ENCODE results near the gene C10orf71.

The C10orf71 gene

DNA sequence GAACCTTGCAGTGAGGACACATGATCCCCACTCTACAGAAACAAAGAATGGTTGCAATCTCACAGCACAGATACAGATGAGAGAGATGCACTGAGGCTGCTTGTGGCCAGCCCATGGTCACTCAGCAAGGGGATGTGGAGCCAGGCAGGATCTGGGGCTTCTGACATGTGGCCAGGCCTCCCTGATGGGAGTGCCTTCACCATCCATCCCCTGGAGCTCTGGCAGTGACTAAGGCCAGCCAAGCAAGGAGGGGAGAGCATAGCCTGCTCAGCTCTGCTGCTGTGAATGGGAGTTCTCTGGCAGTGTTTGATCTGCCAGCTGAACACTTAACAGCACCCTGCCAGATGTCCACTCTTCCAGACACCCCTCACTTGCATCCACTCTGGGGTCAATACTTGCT lies 19.8 kb downstream of the C10orf71 start:
- no peak for DNase-seq (ENCODE audit: low read depth)

DNA sequence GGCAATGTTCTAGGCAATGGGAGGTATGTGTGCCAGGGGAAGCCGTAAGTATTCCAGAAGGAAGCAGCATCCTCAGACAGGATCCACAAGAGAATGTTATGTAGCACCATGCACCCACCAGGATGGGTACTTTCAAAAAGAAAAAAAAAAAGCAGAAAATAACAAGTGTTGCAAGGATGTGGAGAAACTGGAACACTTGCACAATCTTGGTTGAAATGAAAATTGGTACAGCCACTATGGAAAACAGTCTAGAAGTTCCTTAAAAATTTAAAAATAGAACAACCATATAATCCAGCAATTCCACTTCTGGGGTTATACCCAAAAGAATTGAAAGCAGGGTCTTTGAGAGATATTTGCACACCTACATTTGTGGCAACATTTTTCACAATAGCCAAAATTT lies 20.2 kb downstream of the C10orf71 start:
- DNase-seq (ENCODE audit: low read depth), result no peak

DNA sequence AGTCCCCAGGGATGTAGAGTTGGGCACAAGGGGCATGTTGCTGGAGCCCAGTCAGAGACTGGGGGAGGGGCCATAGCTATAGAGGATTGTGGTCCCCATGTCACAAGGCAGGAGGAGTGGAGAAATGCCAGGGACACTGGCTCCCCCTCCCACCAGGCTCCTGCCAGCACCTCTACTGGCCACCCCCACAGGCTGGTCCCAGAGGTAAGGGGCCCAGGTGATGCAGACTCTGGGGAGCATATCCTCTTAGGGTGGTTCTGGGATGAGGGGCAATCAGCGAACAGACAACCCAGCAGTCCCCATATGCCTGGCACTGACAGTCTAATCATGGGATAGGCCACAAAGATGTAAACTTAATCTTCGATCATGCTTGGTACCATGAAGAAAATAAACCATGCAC lies 21.2 kb downstream of the C10orf71 start:
- DNase-seq (ENCODE audit: low read depth), result no peak

DNA sequence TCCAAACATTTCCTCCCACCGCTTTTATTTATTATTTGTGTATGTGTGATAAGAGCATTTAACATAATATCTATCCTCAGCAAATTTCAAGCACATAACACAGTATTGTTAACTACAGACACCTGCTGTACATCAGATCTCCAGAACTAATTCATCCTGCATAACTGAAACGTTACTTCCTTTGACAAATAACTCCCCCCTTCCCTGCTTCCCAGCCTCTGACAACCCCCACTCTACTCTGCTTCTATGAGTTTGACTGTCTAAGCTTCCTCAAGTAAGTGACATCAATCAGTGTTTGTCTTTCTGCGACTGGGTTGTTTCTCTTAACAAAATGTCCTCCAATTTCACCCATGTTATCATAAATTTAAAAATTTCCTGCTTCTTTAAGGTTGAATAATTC lies 22.1 kb downstream of the C10orf71 start:
- no peak for DNase-seq (ENCODE audit: low read depth)

DNA sequence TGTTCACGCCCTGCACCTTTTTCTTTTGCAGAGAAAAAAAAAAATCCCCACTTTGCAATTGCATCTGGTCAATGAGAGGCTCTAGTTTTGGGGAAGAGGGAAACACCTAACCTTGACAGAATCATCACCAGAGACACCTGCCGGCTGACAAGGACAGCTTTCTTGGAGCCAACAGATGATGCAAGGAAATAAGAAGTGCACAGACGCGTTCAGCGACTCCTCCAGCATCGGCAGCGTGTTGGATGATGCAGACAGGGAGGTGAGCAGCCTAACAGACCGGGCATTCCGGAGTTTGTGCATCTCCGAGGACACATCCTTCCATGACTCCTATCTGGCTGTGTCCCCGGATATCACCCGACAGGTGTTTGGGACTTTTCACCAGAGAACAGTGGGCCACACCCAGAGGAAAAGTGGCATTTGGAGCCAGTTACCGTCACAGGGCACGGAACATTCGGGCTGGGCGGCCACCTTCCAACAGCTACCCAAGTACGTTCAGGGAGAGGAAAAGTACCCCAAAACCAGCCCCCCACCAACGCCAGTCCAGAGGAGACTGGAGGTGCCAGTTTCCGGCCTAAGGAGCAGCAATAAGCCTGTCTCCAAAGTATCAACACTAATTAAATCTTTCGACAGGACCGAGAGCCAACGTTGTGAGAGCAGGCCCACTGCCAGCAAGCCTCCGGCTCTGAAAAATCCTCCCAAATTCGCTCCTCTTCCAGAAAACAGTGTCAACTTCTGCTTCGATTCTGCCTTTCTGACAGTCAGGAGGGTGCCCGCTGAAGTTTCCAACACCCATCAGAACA lies 23.6 kb downstream of the C10orf71 start:
- DNase-seq (ENCODE audit: low read depth), result no peak

DNA sequence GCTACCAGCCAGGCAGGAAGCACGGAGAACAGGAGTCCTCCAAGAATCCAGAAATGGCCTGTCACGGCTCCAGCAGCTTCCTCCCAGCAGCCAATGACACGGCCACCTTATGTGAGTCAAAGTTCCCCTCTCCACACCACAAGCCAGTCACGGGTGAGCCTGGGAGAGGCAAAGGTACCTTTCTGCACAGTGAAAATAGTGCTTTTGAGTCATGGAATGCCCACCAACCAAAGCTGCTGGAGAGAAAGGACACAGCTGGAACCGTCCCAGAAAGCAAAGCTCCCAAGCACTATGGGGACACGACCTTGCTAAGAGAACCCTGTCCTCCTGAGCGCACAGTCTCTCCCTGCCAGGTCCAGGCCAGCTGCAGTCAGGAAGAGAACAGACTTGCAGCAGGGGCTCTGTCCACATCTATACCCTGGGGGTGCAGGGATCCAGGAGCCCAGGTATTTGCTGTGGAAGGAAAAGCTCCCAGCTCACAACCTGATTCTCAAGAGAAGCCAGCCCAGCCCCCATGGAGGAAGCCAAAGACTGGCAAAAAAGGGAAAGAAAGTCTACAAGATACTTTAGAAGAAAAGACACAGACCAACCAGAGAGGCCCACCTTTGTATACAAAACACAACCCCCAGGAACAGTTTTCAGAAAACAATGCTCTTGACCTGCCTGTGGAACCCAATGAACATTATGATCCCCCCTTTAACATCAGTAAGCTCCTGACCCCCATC lies 24.4 kb downstream of the C10orf71 start:
- DNase-seq (ENCODE audit: low read depth), result no peak

DNA sequence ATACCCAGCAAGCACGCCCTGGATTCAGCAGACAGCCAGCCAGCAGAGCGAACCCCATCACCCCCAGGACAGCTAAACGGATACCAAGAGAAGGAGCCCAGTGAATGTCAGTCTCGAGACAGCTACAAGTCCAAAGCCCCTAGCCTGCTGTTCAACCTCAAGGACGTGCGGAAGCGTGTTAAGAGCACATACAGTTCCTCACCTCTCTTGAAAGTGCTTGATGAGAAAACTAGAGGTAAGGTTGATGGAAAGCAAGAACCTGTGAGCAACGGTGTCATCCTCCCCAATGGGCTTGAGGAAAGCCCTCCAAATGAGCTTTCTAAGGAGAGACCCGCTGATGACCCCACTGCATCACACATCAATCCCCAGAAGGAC lies 24.9 kb downstream of the C10orf71 start:
- no peak for DNase-seq (ENCODE audit: low read depth)

DNA sequence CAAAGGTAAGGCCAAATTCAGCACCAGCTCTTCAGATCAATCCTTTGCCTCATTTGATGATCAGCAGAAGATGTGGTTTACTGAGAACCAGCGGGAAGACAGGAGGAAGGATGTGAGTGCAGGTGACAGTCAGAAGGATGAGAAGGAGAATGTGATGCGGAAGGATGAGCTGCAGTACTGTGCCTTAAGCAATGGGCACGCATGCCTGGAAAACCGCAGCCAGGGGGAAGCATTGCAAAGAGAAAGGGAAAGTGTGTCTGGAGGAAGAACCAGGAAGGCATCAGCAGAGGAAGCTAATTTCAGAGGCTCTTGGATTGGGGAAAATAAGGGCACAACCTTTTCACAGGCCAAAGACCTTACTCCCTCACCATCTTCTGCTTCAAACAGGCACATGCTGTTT lies 25.7 kb downstream of the C10orf71 start:
- no peak for DNase-seq (ENCODE audit: low read depth)

DNA sequence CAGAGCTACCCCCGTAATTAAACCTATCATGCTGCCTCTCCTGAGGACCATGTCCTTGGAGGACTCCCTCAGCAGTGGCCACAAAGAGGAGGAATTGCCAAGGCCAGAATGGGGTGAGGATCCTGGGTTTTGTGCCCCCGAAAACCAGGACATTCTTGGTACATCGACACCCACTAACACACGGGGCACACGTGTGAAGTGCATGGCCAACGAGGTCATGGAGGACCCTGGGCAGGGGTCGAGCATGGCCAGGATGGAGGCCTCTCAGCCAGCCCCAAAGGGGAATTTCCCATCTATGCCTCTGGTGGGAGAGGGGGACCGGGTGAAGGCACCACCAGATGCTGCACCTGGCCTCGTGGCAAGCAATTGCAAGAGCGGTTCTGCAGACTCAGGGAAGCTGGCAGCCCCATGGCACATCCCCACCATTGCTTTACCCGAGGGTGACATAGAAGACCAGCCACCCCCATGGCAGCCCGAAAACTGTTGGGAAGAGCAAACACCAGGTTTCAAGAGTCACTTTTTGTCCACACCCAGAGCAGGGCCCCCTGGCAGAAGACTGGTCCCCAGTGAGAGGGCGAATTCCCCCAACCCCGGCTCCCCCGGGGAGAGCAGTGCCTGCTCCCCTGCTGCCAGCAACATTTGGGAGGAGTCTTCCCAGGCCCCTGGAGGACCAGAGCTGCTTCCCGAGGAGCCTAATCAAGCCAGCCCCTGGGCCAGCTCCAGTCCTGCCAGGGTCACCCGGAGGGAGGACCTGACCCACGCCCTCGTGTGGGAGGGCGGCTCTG lies 26.4 kb downstream of the C10orf71 start:
- DNase-seq (ENCODE audit: low read depth), result no peak

DNA sequence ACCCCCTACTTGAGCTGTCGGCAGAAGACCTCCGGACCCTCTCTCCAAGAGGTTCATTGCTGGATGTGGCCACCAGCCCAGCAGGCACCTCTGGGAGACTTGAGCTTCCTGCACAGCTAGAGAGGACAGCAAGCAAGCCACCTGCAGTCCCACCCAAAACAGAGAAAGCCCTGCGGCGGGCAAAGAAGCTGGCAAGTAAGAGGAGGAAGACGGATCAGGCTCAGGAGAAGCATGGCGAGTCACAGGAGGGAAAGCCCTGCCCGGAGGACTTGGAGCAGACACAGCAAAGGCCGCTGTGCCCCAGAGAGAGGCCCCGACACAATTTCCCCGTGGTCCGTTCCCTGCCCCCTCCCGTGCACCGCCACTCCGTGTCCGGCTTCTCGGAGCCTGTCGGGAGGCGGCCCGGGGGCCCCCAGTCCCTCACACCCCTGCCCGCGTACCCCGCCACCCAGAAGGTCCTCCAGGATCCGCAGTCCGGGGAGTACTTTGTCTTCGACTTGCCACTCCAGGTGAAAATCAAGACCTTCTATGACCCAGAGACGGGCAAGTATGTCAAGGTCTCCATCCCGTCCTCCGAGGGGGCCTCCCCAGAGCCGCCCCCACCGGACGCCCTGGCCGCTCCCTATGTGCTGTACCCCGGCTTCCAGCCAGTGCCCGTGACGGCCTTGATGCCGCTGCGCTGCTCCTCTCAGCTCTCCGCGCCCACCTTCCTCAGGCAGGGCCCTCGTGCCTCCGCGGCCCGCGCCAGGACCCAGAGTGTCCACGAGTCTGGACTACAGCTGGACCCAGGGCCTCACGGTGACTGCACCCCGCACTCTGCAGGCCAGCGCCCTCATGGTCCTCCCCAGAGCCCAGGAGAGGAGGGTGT lies 27.2 kb downstream of the C10orf71 start:
- no peak for DNase-seq (ENCODE audit: low read depth)

DNA sequence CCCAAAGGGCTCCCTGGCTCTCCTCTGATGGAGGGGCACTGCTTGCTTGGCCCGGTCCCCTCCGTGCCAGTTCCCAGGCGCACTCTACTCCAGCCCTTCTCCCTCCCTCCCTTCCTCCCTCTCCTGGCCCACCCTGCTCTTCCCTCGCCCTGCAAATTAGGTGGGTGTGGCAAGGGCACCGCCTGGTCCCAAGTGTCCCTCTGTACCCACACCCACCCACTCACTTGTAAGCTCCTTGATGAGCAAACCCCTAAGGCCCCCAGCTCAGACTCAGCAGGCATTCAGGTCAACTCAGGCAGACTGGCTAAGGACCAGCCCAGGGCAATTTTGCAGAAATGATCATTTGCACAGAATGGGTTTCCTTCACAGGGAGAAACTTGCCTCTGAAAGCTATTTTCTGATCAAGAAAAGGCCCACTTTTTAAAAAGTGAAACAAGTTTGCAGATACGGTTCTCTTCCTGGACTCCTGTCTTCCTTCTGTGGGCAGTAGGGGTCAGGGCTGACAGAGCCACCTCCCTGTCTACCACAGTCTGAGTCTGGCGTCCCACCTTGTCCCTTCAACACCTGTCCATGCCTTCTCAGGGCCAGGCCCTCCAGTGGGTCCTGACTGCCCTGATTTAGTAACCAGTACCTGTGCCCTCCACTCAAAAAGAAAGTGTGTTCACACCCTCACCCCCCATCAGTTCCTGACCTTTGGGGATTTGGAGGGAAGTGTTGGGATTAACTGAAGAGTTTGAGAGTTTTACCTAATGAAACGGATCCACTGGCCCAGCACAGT lies 28.3 kb downstream of the C10orf71 start:
- DNase-seq (ENCODE audit: low read depth), result no peak

DNA sequence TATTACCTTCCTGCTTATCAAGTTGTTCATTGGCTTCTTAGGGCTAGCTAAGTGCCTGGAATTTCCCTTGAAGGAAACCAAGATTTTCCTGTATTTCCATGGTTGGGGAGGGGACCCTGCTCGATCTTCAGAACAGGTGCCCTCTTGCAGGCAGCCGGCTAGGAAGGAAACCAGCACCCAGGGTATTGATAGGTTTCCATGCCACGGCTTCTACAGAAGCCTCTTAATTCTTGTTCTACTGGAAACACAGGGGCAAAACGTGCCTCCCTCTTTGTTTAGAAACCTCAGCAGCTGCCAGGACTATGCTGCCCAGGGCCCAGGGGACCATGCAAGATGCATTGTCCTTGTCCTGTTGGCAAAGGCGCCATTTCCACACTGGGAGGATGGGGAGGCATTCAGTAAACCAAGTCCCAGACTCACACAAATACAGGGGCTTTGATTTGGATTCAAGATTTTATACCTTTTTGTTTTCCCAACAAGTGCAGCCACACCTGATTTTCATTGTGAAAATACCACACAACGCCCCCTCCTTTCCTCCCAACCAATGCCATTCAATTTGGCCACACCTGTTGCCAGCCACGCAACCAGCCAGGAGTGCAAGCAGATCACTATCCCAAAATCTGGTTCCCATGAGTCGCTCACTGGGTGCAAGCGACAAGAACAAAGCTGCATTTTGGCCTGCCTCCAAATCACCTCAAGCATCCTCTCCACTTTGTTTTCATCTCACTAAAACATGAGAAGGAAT lies 29.6 kb downstream of the C10orf71 start:
- no peak for DNase-seq (ENCODE audit: low read depth)

DNA sequence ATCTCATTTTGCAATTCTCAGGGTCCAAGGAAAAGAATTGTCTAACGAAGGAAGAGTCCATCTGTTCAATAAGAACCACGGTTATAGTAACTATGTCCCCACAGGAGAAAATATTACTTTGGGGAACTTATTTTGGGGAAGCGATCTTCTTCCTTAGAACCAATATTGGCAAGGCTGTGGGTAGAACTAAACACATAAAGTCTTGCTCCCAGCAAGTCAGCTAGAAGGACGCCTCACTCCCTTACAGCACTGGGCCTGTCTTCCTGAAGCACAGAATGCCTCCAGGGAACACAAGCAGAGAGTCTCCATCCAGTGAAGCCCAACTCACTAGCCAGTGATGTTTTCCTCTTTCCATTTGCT lies 30.2 kb downstream of the C10orf71 start:
- no peak for DNase-seq (ENCODE audit: low read depth)

DNA sequence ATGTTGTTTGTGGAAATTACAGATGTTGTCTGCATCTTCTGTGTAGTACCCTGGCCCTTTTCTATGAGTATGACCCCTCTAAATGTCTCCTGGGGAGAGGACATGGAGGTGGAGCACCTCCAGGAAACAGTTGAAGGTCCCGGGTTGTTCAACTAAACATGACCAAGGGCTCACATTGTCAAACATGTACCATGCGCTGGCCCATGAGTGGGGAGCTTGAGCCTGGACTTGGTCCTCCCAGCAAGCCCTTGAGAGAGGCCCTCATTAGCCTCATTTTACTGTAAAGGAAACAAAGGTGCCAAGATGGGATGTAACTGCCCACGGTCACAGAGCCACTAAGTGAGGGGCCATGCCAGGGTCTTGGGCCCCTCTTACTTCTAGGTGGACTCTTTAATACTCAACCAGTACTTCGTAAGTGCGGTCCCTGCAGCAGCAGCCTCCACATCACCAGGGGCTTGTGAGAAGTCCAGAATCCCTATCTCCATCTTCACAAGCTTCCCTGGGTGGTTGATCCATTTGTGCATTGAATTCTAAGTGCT lies 31.2 kb downstream of the C10orf71 start:
- DNase-seq (ENCODE audit: low read depth), result no peak

DNA sequence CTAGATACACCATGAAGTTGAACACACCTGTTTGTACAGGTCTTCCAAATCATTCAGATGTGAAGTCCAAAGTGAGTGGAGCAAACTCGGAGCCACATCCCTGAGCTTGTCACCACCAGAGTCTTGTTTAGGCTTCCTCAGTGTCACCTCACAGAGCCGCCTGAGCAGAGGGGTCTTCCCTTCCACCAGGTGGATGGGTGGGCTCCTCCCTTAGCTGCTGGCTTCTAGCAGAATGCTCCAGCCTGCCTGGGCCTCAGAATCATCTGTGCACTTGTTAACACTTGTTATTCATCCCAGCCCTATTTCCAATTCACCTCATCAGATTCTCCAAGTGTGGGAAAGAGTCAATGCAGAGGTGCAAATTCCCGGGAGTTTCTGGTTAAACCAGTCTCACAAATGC lies 32.5 kb downstream of the C10orf71 start:
- DNase-seq (ENCODE audit: low read depth), result no peak

DNA sequence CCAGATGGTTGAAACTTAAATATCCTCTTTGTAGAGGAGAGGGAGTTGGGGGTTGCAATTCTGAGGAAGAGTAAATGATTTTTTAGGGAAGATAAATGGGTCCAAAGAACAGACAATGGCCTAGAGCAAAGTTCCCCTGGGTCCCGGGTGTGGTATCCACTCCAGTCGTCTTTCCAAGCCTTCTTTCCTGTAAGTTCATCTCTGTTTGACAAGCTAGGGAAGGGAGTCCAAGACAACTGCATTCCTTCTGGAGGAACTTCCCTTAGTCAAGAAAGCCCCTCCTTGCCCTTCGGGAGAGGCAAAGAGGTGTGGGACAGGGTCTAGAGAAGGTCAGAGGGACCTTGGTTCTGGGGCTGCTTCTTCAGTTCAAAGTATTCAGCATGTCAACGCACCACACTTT lies 33.4 kb downstream of the C10orf71 start:
- DNase-seq (ENCODE audit: low read depth), result no peak

DNA sequence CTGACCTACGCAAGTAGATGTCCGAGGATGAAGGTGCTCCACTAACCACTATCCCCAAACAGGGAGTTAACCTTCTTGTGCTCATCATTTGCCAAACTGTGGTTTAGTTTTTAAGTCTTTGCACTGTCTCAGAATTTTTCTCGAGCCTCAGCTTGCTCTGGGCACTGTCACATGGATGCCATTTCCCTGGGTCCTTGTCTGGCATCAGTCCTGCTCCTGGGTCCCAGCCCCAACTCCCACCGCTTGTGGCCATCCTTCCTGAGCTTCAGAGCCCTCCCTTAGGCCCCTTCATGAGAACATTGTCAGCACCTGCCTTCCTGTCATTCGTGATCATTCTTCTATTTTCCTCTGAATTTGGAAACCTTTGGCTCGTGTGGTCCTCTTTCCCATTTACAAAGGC lies 33.8 kb downstream of the C10orf71 start:
- no peak for DNase-seq (ENCODE audit: low read depth)

DNA sequence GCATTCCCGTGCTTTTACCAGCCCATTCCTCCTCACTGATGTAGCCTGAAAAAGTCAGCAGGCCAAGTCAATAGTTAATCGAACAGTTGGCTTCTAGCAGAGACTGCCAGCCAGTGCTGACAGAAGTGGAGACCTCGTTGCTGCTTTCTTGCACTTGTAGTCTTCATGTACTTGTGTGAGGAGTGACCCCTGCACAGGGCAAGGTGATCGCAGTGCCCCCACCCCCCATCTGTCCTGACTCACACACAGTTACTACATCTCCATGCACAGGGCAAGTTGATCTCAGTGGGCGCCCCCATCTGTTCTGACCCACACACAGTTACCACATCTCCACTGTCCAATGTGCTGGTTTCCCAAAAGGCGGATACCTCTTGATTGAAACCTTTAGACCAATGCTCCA lies 34.2 kb downstream of the C10orf71 start:
- DNase-seq (ENCODE audit: low read depth), result no peak

DNA sequence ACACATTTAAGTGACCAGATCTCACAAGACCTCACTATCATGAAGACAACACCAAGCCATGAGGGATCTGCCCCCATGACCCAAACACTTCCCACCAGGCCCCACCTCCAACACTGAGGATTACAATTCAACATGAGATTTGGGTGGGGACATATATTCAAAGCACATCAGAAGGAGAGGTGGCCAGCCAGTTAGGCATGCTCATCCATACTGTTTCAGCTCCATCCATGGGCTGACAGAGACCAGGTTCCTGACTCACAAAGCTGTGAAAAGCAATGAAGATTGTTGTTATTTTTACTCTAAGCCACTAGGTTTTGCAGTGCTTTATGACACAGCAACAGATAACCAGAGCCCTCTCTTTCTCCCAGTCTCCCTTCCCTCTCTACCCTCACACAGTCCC lies 36.0 kb downstream of the C10orf71 start:
- no peak for DNase-seq (ENCODE audit: low read depth)

DNA sequence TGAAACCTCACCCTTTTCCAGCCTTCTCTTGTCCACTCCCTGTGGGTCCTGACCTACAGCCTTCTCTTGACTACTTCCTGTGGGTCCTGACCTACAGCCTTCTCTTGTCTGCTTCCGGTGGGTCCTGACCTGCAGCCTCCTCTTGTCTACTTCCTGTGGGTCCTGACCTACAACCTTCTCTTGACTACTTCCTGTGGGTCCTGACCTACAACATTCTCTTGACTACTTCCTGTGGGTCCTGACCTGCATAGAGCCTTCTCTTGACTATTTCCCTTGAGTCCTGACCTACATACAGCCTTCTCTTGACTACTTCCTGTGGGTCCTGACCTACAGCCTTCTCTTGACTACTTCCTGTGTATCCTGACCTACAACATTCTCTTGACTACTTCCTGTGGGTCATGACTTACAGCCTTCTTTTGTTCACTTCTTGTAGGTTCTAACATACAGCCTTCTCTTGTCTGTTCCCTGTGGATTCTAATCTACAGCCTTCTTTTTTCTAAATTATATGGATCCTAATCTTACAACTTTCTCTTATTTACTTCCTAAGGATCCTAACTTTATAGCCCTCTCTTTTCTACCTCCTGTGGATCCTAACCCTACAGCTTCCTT lies 36.5 kb downstream of the C10orf71 start:
- DNase-seq (ENCODE audit: low read depth), result no peak
